Mesothelial cell of epicardium (in vitro differentiated cells): Measurements from ENCODE around the gene CREB3L1. TPM values are rescaled to one million over a fixed set of nuclear protein-coding genes. Genes with fewer than 3 reads are reported as not detected.

Experiments
- DNase-seq, 2 experiments: peaks; one replicate each; pipeline ENCODE4 v3.0.0; 2021; ENCODE audit warnings: low spot score in 2 of 2; ENCODE audit not compliant: unreplicated experiment in 2 of 2
- H3K27ac Mint-ChIP-seq: 2 replicates; pipeline ENCODE4 v1.8.0; 2021; ENCODE audit warnings: mixed read lengths
- H3K27me3 Mint-ChIP-seq: 2 replicates; pipeline ENCODE4 v1.8.0; 2021; ENCODE audit warnings: low read depth, mixed read lengths
- H3K36me3 Mint-ChIP-seq: 2 replicates; pipeline ENCODE4 v1.8.0; 2021; ENCODE audit warnings: mixed read lengths
- H3K4me1 Mint-ChIP-seq: 2 replicates; pipeline ENCODE4 v1.8.0; 2021; ENCODE audit warnings: mixed read lengths
- H3K4me3 Mint-ChIP-seq: 2 replicates; pipeline ENCODE4 v1.8.0; 2021; ENCODE audit warnings: mild to moderate bottlenecking, moderate library complexity, mixed read lengths
- H3K9me3 Mint-ChIP-seq: 2 replicates; pipeline ENCODE4 v1.8.0; 2021; ENCODE audit warnings: mixed read lengths
- CTCF ChIP-seq: fragments of 200-600 bp; sonication (generic); IDR thresholded peaks from one replicate; pipeline ENCODE4 v1.5.0; 2021; ENCODE audit warnings: antibody characterized with exemption; ENCODE audit not compliant: unreplicated experiment
- total RNA-seq: library from RNA; stranded (reverse); gene quantifications from 3 replicates; pipeline ENCODE4 v1.2.1, GENCODE V29; 2021

CREB3L1 gene
- total RNA-seq, 1 donor from 2014 or later, result 34.5 TPM

- no peak for TF ChIP-seq CTCF
- no peaks in the 10 kb centered on the region for H3K36me3 Mint-ChIP-seq
- no peak overlapping the region for H3K4me3 Mint-ChIP-seq
- no peaks in the 10 kb centered on the region for H3K9me3 Mint-ChIP-seq
- DNase-seq, result no peak
- H3K27me3 Mint-ChIP-seq, result no peaks in the 10 kb centered on the region
- H3K27ac Mint-ChIP-seq, result no peak overlapping the region
- peaks cover 30% of the 10 kb centered on the region for H3K4me1 Mint-ChIP-seq
These were observed 30.4 kb upstream of the CREB3L1 start for GRCh38 chr11:46247090-46247489.

GRCh38 chr11:46247659-46248058, 29.8 kb upstream of the CREB3L1 start:
- DNase-seq, result no peak
- Mint-ChIP-seq H3K4me3 (no peak overlapping the region), H3K36me3 (no peaks in the 10 kb centered on the region), H3K9me3 (no peaks in the 10 kb centered on the region), H3K27me3 (no peaks in the 10 kb centered on the region), H3K4me1 (peaks cover 25% of the 10 kb centered on the region), H3K27ac (peak overlapping the region; percentile 57)
- peak; percentile 16 for TF ChIP-seq CTCF

GRCh38 chr11:46248289-46249102, 29.0 kb upstream of the CREB3L1 start:
- Mint-ChIP-seq H3K9me3 (no peaks in the 10 kb centered on the region), H3K36me3 (no peaks in the 10 kb centered on the region), H3K4me3 (no peak overlapping the region), H3K27ac (peak overlapping the region; percentile 66), H3K27me3 (no peaks in the 10 kb centered on the region), H3K4me1 (peaks cover 16% of the 10 kb centered on the region)
- TF ChIP-seq CTCF, result no peak
- no peak for DNase-seq

- no peak overlapping the region for H3K4me3 Mint-ChIP-seq
- TF ChIP-seq CTCF, result no peak
- H3K4me1 Mint-ChIP-seq, result peaks cover 14% of the 10 kb centered on the region
- H3K36me3 Mint-ChIP-seq, result no peaks in the 10 kb centered on the region
- no peaks in the 10 kb centered on the region for H3K9me3 Mint-ChIP-seq
- no peak for DNase-seq
- H3K27me3 Mint-ChIP-seq, result no peaks in the 10 kb centered on the region
- H3K27ac Mint-ChIP-seq, result peak overlapping the region; percentile 66
These were observed 28.1 kb upstream of the CREB3L1 start for GRCh38 chr11:46249103-46249937.

GRCh38 chr11:46249938-46250744, 27.3 kb upstream of the CREB3L1 start:
- Mint-ChIP-seq H3K27ac (no peak overlapping the region), H3K36me3 (no peaks in the 10 kb centered on the region), H3K9me3 (no peaks in the 10 kb centered on the region), H3K4me3 (no peak overlapping the region), H3K4me1 (peaks cover 14% of the 10 kb centered on the region), H3K27me3 (no peaks in the 10 kb centered on the region)
- no peak for TF ChIP-seq CTCF
- no peak for DNase-seq
